H1 (cell line): ENCODE measurements around the gene MYRIP. TPM values are rescaled to one million over a fixed set of nuclear protein-coding genes. Genes with fewer than 3 reads are reported as not detected.

ENCODE experiments used
- CTCF ChIA-PET: fragments of 300-600 bp; sonication (Branson Sonifier 250); formaldehyde crosslinking; loops from one replicate; lab custom pipeline; 2021; ENCODE audit not compliant: partially characterized antibody; lab: Charles Lee
- POLR2A ChIA-PET: fragments of 300-600 bp; sonication (Branson Sonifier 250); formaldehyde crosslinking; loops from one replicate; lab custom pipeline; 2021; ENCODE audit warnings: inconsistent platforms; ENCODE audit not compliant: partially characterized antibody; lab: Charles Lee
- DNase-seq, 2 experiments: peaks; one replicate each; pipeline versions ENCODE4 v3.0.0 to v3.0.0-alpha.2; 2010 to 2022; ENCODE audit warnings: low spot score in 2 of 2, low read depth in 1 of 2, mixed read lengths in 1 of 2
- FAIRE-seq: peaks from 2 replicates; lab custom pipeline; 2011; peaks lifted over from hg19 to GRCh38; lab: Jason Lieb, UNC
- H2AFZ ChIP-seq: 2 replicates; pipeline ENCODE4 v1.8.1; 2012; ENCODE audit warnings: low read length, inconsistent platforms
- H2AK5ac ChIP-seq: 2 replicates; pipeline ENCODE4 v1.6.1; 2013; ENCODE audit warnings: low read depth, low read length
- H2BK120ac ChIP-seq: replicated peaks from 2 replicates; pipeline ENCODE3; 2013; ENCODE audit warnings: low read depth, low read length, inconsistent platforms
- H2BK12ac ChIP-seq: 2 replicates; pipeline ENCODE4 v1.6.1; 2013; ENCODE audit warnings: low read depth, low read length
- H2BK15ac ChIP-seq: 2 replicates; pipeline ENCODE4 v1.6.1; 2013; ENCODE audit warnings: low read length
- H2BK20ac ChIP-seq: 2 replicates; pipeline ENCODE4 v1.6.1; 2013; ENCODE audit warnings: low read length
- H2BK5ac ChIP-seq: 2 replicates; pipeline ENCODE4 v1.6.1; 2013; ENCODE audit warnings: low read depth, low read length
- H3K14ac ChIP-seq: 2 replicates; pipeline ENCODE4 v1.6.1; 2013; ENCODE audit warnings: inconsistent platforms; ENCODE audit not compliant: insufficient read length
- H3K18ac ChIP-seq: 2 replicates; pipeline ENCODE4 v1.6.1; 2013; ENCODE audit warnings: low read length; ENCODE audit errors: extremely low read depth
- H3K23ac ChIP-seq: 2 replicates; pipeline ENCODE4 v1.6.1; 2013; ENCODE audit warnings: inconsistent platforms; ENCODE audit not compliant: insufficient read length
- H3K23me2 ChIP-seq: 2 replicates; pipeline ENCODE4 v1.6.1; 2013; ENCODE audit warnings: low read depth, low read length
- H3K27ac ChIP-seq: 2 replicates; pipeline ENCODE4 v1.6.1; 2011; ENCODE audit warnings: low read depth, low read length, inconsistent platforms
- H3K27me3 ChIP-seq, 4 experiments: replicated peaks in 1 of 4; 1 replicate in 1 of 4; 2 replicates in 3 of 4; pipeline versions ENCODE4 v1.6.1 to v1.8.1; 2011 to 2013; ENCODE audit warnings: low read length in 3 of 4, mild to moderate bottlenecking in 3 of 4, inconsistent platforms in 2 of 4, mixed read lengths in 2 of 4, moderate library complexity in 1 of 4; ENCODE audit not compliant: control insufficient read depth in 3 of 4, insufficient read depth in 3 of 4; ENCODE audit errors: extremely low read depth in 1 of 4
- H3K36me3 ChIP-seq, 4 experiments: 2 replicates each; pipeline versions ENCODE4 v1.6.1 to v1.8.1; 2011 to 2013; ENCODE audit warnings: mild to moderate bottlenecking in 4 of 4, low read length in 3 of 4, moderate library complexity in 2 of 4, control low read depth in 1 of 4, inconsistent platforms in 1 of 4; ENCODE audit not compliant: insufficient read depth in 4 of 4, control insufficient read depth in 2 of 4
- H3K4ac ChIP-seq: replicated peaks from 2 replicates; pipeline ENCODE3; 2013; ENCODE audit warnings: low read length, low read depth, mixed read lengths, inconsistent platforms; ENCODE audit not compliant: insufficient read length
- H3K4me1 ChIP-seq, 4 experiments: replicated peaks in 1 of 4; 1 replicate in 1 of 4; 2 replicates in 3 of 4; pipeline versions ENCODE4 v1.6.1 to v1.8.1; 2011 to 2013; ENCODE audit warnings: low read length in 3 of 4, inconsistent platforms in 2 of 4, mixed read lengths in 1 of 4; ENCODE audit not compliant: insufficient read depth in 4 of 4, control insufficient read depth in 3 of 4
- H3K4me2 ChIP-seq, 2 experiments: 2 replicates each; pipeline versions ENCODE4 v1.6.1 to v1.8.1; 2011 to 2013; ENCODE audit warnings: low read depth in 2 of 2, low read length in 2 of 2, control low read depth in 1 of 2, inconsistent platforms in 1 of 2, mild to moderate bottlenecking in 1 of 2; ENCODE audit not compliant: insufficient read depth in 1 of 2
- H3K4me3 ChIP-seq, 4 experiments: fragments of 200-600, 300-600 bp in 1 of 4; sonication (generic), shearing (Covaris generic), sonication (Bioruptor Twin) in 1 of 4; 2 replicates each; pipeline versions ENCODE4 v1.5.1 to v1.8.1; 2011 to 2016; ENCODE audit warnings: low read length in 4 of 4, low read depth in 3 of 4, control low read depth in 2 of 4, inconsistent platforms in 2 of 4, mild to moderate bottlenecking in 2 of 4, mixed read lengths in 1 of 4, moderate library complexity in 1 of 4; ENCODE audit not compliant: insufficient read depth in 2 of 4; ENCODE audit errors: extremely low read depth in 1 of 4
- H3K56ac ChIP-seq: replicated peaks from 2 replicates; pipeline ENCODE3; 2013; ENCODE audit warnings: low read depth, mild to moderate bottlenecking, mixed read lengths, low read length, inconsistent platforms; ENCODE audit not compliant: insufficient read length
- H3K79me1 ChIP-seq: 2 replicates; pipeline ENCODE4 v1.6.1; 2013; ENCODE audit warnings: low read depth, low read length, control low read depth
- H3K79me2 ChIP-seq, 2 experiments: 2 replicates each; pipeline versions ENCODE4 v1.6.1 to v1.8.1; 2012 to 2013; ENCODE audit warnings: low read length in 2 of 2, mild to moderate bottlenecking in 2 of 2, inconsistent platforms in 1 of 2; ENCODE audit not compliant: insufficient read depth in 2 of 2, control insufficient read depth in 1 of 2
- H3K9ac ChIP-seq, 4 experiments: replicated peaks in 1 of 4; 1 replicate in 1 of 4; 2 replicates in 3 of 4; pipeline versions ENCODE4 v1.6.1 to v1.8.1; 2011 to 2013; ENCODE audit warnings: low read depth in 3 of 4, low read length in 3 of 4, control low read depth in 2 of 4, mild to moderate bottlenecking in 2 of 4, moderate library complexity in 2 of 4, inconsistent platforms in 1 of 4; ENCODE audit errors: extremely low read depth in 1 of 4
- H3K9me3 ChIP-seq, 2 experiments: 2 replicates each; pipeline versions ENCODE4 v1.6.1 to v1.8.1; 2012 to 2013; ENCODE audit warnings: mild to moderate bottlenecking in 2 of 2, moderate library complexity in 2 of 2, control low read depth in 1 of 2, inconsistent platforms in 1 of 2, low read depth in 1 of 2, low read length in 1 of 2, mixed read lengths in 1 of 2; ENCODE audit not compliant: insufficient read depth in 2 of 2
- H4K20me1 ChIP-seq, 2 experiments: replicated peaks in 1 of 2; 2 replicates each; pipeline versions ENCODE3 to v1.8.1; 2011 to 2013; ENCODE audit warnings: inconsistent platforms in 2 of 2, low read length in 2 of 2, mild to moderate bottlenecking in 1 of 2; ENCODE audit not compliant: insufficient read depth in 2 of 2, control insufficient read depth in 1 of 2
- H4K5ac ChIP-seq: 2 replicates; pipeline ENCODE4 v1.6.1; 2013; ENCODE audit warnings: low read length, low read depth, mixed read lengths, inconsistent platforms; ENCODE audit not compliant: insufficient read length
- H4K8ac ChIP-seq: 2 replicates; pipeline ENCODE4 v1.8.0; 2013; ENCODE audit warnings: mild to moderate bottlenecking, moderate library complexity, low read length, inconsistent platforms; ENCODE audit not compliant: insufficient read depth; ENCODE audit errors: extremely low read depth
- H4K91ac ChIP-seq: replicated peaks from 2 replicates; pipeline ENCODE3; 2013; ENCODE audit warnings: low read length, mixed read lengths, inconsistent platforms; ENCODE audit not compliant: insufficient read length
- RXRA ChIP-seq: IDR thresholded peaks from 2 replicates; pipeline ENCODE4 v1.6.1; 2011; ENCODE audit warnings: low read depth, mild to moderate bottlenecking, low read length, moderate library complexity; ENCODE audit not compliant: insufficient read depth
- WGBS, 2 experiments: shearing (Covaris generic) in 1 of 2; methylation state at CpG; one replicate each; pipeline versions ENCODE4 v1.1.6 to v1.1.7; 2013 to 2015; ENCODE audit warnings: low lambda C conversion rate in 2 of 2, mixed read lengths in 2 of 2, inconsistent platforms in 1 of 2, low coverage in 1 of 2, missing lambda C conversion rate in 1 of 2; ENCODE audit not compliant: insufficient replicate concordance in 2 of 2, insufficient coverage in 1 of 2, insufficient read length in 1 of 2; ENCODE audit errors: extremely low coverage in 1 of 2, missing lambda C conversion rate in 1 of 2; 5-methylcytosine and 5-hydroxymethylcytosine counted together
- polyA plus RNA-seq, 7 experiments: library from polyadenylated mRNA; depleted of rRNA in 3 of 7; stranded (reverse) in 5 of 7; unstranded in 2 of 7; fragments of >200 nt in 5 of 7; fragments of 200-250 nt in 2 of 7; gene quantifications; 1 replicate in 5 of 7; 2 replicates in 1 of 7; 4 replicates in 1 of 7; pipeline versions ENCODE4 v1.2.1 to v1.2.3, GENCODE V29; 2011 to 2013; ENCODE audit warnings: missing spikeins in 2 of 7, mixed read lengths in 2 of 7
- total RNA-seq: library from RNA; stranded (reverse); fragmentation: NEBNext Ultra II Directional; extraction: Animal tissue kit (Norgen Biotek cat#: 25700); gene quantifications from 2 replicates; pipeline ENCODE4 v1.2.1, GENCODE V29; 2021

MYRIP gene
- total and polyA plus RNA-seq, 2 of the 8 experiments (the other 6 are each of a cell fraction or from before 2014, with no cell fraction given) = 0.54 to 4.3 TPM

DNA sequence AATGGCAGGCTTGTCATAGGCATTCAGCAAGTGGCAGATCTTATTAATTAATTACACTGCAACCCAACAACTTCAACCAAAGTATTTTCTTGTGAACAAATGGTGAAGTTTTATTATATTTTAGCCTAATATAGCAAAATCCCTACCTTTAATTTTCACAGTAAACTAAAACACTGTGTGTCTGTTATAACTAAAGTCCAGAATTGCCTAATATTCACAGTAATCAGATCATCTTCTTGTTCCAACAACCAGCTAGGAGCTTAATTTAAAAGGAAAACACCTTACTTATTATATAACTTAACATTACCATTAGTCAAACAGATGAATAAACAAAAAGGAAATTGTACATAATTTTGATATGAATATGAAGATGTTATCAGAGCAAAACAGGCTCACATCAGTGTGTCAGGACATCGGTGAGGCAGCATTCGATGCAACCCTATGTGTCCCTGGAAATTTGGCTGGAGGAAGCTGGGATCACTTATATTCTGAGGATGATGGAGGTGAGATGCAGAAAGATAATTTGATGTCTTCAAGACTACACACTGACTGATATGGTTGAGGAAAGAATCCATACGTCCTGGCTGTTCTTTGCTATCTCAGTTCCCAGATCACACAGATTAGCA, 310.8 kb downstream of the MYRIP start:
- Histone ChIP-seq H3K27ac (no peak overlapping the region), H2AFZ (no peak overlapping the region), H3K9me3 (no peaks in the 10 kb centered on the region), H3K14ac (no peak overlapping the region), H4K8ac (no peak overlapping the region), H3K18ac (no peak overlapping the region), H2BK120ac (no peak overlapping the region), H3K36me3 (no peaks in the 10 kb centered on the region), H2BK12ac (no peak overlapping the region), H4K5ac (no peak overlapping the region), H3K79me1 (no peaks in the 10 kb centered on the region), H4K20me1 (peaks cover 0 to 2% of the 10 kb centered on the region in 2 experiments)
- no peak for DNase-seq
- ChIA-PET POLR2A (no interaction called here), CTCF (no interaction called here)
- 91% methylated on average over 3 of the region's 3 CpGs; no CpG with 5 or more reads in 1 of the 2 experiments for WGBS, 2 experiments
- FAIRE-seq = no peak
- TF ChIP-seq RXRA = no peak
- TF ChIP-seq, all 59 proteins: peak for 0
- Histone ChIP-seq H4K91ac (no peak overlapping the region), H2BK15ac (no peak overlapping the region), H2BK20ac (no peak overlapping the region), H2AK5ac (no peak overlapping the region), H3K9ac (no peak overlapping the region), H3K23me2 (no peaks in the 10 kb centered on the region), H3K4me1 (no peaks in the 10 kb centered on the region), H3K4me2 (no peak overlapping the region), H3K23ac (no peak overlapping the region), H3K4me3 (no peak overlapping the region), H3K27me3 (no peaks in the 10 kb centered on the region), H3K4ac (no peak overlapping the region), H2BK5ac (no peak overlapping the region), H3K56ac (no peak overlapping the region), H3K79me2 (no peaks in the 10 kb centered on the region)
